ENCODE measurements around the gene LPXN. TPM values are rescaled to one million over a fixed set of nuclear protein-coding genes. Genes with fewer than 3 reads are reported as not detected.
A peak's percentile ranks its signal among the peaks of the same experiment; 100 is the strongest.
"Not testable (repeated sequence)": the region's sequence is repeated elsewhere in the genome, so short reads cannot be mapped to it uniquely, and the experiment has no call there.

The LPXN gene
- total RNA-seq, 1 donor from 2014 or later: 2.2 TPM

DNA sequence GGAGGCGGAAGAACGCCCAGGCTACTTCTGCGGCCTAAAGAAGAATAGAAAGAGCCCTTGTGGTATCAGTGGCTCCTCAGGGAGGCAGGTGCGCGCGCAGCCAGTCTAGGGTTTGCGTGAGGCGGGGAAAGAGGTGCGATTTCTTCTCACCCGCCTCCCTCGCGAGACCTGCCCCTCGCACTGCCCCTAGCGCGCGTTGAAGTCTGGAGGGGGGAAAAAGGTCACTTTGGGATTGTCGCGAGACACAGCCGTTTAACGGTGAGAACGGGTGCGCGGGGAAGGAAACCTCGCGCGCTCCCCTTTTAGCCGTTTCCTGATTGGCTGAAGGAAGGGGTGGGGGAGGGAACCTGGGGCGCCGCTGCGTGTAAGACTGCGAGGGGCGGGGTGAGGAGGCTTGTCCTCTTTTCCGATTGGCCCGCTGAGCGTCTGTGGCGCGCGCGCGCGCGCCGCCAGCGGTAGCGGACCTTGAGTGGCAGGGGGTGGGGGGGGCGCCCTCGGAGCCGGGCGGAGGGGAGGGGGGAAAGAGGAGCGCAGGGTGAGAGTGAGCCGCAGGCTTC is 3.1 kb upstream of the LPXN start, which contains the start of gene ZFP91:
TSS of gene ZFP91 (plus strand) at position 429 of the 557 bp plus-strand sequence. CDS start 219 bp downstream, outside the sequence.
- DNase-seq: peak; percentile 99

DNA sequence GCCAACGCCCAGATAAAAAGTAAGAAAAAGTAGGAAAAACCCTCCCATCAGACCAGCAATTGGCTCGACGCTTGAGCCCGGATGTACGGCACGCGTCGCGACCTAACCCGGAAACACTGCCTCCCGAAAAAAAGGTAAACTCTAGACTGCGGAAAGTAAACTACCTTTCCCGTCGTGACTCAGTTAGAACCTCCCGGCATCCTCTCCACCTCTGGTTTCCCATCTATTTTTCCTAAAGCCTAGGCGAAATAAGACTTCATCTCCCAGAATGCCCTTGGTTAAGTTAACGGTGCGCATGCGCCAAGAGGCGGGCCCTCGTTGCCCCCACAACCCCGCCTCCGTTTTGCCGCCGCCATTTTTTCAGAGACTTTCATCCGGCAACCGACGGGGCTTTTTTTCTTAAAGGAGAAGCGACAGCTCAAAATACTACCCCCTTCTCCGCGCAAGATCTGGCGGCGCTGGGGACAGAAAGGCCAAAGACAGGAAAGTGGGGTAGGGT is 2.5 kb upstream of the LPXN start:
- peak; percentile 98 for DNase-seq

DNA sequence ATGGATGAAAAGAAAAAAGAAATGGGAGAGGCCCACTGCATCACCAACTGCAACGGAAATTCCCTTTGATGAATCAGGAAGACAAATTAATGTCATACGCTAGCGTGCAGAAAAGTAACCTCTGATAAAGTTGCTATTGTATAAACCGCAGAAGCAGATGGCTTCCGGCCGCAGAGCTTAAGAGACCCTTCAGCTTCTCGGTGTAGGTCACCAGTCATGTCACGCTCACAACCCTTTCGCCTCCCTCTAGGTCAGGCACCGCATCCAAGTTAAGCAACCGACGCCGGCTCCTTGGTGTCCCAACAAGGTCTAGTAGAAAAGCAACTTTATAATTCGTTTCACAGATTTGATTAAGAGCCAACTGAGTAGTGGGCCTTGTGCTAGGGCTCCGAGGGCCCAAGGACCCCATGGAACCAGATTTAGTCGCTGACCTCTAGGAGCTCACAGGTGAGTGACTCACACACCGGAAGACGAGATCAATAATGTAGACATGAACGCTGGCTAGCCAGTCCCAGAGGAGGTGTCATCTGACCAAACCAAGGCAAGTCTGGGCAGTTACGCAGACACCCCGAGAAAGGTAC is 2.0 kb upstream of the LPXN start:
- peak; percentile 88 for DNase-seq

DNA sequence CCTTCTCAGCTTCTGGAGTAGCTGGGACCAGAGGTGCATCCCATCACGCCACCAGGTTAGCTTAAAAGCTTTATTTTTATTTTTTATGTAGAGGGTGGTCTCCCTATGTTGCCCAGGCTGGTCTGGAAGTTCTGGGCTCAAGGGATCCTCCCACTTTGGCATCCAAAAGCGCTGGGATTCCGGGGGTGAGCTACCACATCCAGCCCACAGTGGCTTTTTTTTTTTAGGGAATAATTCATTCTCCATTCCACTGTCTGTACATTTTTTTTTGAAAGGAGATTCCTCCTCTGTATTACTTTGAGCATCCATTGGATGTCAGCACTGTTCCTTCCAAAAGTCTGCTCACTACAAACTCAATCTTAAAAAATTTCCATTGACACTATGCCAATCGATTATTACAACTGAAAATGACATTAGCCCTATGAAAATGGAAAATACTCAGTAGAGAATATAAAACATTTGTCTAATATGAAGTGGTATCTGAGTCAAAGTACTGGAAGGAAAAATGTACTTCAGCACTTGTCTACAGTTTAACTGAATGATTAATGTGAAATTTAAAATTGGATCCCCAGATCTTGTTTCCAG is 1.3 kb upstream of the LPXN start:
- peak; percentile 59 for DNase-seq

DNA sequence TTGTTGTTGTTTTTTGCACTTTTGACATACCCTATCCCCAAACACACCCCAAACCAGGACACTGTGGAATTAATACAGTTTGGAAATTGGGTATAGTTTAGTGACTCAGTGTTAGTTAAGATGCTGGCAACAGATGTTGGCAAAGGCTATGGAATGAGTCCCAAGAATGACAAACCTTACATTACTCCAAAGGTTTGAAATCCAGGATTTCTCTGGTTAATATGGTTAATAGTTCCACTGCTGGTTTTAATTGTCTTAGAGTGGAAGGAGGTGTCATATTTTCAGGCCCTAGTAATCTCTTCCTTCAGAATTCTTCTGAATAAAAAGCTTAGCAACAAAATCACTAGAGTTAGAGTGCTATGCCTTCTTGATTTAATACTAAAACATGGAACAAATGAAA is 775 bp downstream of the LPXN start:
- DNase-seq: no peak

DNA sequence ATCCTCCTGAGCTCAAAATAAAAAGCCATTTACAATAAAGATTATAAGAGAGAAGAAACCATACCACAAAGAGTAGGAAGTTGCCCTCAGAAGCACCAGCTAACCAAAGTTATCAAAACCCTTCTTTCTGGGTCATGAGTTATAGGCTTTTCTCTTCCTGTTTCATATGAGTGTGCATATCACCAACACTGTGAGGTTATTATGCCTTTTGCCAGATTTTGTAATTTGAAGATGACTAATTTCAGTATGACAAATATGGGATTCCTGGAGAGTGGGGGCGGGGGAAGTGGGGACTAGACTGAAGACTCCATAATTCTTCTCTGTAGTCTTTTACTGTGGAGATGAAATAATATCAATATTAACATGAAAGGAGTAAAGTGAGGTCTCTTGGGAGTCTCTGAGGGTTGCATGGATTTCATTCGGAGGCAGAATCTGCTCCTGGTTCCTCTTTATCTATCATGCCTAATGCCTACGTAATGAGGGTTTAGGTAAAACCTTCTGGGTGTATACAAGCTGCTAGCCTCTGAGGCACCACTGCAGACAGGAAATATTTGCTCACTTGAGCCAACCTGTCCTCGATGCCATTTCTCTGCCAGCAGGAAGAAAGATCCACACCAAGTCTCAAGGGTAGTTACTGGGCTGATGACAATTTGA is 2.1 kb downstream of the LPXN start:
- DNase-seq: peak; percentile 79

DNA sequence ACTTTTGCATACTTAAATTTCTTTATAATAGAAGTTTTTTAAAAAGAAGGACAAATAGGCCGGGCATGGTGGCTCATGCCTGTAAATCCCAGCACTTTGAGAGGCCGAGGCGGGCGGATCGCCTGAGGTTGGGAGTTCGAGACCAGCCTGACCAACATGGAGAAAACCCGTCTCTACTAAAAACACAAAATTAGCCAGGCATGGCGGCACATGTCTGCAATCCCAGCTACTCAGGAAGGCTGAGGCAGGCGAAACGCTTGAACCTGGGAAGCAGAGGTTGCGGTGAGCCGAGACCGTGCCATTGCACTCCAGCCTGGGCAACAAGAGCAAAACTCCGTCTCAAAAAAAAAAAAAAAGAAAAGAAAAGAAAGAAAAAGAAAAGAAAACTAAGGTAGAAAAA is 2.8 kb downstream of the LPXN start:
- DNase-seq: not testable (repeated sequence)

DNA sequence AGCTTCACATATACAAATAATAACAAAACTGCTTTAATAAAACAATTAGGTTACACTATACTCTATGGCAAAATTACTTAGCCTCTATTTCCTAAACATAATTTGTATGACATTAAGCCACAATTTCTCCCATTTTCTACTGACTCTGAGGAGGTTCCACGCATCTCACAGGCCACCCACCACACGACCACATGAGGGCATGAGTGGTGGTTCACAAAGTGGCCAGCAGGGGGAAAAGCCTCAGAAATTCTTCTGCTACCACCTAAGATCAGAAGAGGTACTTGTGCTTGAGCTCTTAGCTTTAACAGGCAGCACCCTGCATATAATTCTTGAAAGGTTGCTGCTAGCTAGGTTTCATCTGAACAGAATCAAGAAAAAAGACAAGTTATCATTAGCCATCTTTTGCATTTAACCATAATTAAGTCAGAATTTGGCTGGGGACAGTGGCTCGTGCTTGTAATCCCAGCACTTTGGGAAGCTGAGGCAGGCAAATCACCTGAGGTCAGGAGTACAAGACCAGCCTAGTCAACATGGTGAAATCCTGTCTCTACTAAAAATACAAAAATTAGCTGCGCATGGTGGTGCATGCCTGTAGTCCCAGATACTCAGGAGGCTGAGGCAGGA is 7.7 kb downstream of the LPXN start:
- peak; percentile 84 for DNase-seq

DNA sequence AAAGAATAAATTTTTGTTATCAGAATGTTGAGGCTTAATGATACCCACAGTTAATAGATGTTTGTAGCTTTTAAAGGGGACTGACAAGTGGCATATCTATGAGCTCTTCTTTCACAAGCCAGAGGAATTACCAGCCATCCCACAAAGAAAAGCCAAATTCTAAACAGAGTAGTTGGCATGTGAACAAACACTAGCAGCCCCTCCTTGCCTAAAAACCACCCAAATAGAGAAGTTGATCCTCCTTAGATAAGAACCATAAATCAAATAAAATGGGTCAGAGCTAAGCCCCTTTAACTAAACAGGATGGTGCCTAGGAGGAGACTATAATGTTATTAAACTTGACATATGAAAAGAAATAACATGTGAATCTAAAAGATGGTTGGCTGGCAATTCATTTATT is 11.4 kb downstream of the LPXN start:
- DNase-seq: no peak

DNA sequence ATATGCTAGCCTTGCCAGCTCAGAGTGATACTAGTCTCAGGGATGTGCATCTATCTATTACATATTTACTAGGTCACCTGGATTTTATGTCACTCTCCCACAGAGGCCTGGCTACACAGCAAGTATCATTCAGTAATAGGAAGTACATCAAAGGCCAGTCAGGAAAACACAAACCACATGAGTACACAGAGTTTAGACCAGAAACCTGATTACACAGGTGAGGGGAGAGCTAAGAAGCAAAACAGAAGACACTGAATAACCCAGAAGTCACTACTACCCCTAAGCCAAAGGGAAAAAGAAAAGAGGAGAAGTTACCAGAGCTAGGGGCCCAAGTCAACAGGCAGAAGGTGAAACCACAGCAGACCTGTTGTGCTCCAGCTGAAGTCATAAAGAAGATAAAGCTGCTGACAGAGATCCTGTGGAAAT is 13.3 kb downstream of the LPXN start:
- DNase-seq: no peak

DNA sequence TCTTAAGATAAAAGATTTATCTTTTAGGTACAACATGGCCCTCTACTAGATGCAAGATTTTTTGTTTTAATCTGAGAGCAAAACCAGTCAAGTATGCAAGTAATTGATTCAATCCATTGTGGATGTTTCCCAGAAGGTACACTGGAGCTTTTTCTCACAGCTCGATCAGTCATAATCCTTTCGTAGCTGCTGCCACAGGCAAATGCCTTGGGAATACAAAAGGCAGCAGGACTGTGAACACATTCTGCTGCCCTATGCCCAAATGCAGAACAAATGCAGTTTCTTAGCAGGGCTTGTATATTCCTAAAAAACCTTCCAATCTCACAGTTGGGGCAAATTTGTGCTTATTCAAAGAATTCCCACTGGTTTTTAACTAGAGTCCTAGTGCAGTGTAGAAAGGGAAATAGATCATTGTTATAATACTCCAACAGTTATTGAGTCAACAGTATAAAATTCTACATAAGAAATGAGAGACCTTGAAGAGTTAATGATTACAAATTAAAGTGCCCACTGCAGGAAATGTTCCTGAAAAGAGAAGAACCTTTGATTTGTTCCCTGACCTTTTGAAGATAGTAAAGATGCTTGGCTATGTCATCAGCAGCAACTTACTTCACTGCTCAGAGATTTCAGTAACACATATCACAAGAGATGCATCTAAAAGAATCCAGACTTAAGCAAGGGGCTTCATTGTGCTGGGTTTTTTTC is 14.1 kb downstream of the LPXN start:
- no peak for DNase-seq

DNA sequence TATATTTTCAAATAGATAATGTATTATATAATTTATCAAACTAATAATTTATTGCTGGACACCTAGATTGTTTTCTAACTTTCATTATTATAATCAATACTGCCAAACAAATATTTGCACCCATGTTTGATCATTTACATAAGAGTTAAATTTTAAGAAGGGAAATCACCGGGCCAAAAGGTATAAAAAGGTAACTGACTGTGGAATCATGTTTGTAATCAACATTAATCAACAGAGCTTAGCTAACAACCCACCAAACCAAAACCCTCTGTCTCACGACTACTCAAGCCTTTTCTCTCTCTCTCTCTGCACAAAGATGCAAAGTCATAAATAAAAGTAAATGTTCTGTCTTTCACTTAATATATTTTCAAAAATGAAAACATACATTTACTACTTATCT is 14.8 kb downstream of the LPXN start:
- no peak for DNase-seq

DNA sequence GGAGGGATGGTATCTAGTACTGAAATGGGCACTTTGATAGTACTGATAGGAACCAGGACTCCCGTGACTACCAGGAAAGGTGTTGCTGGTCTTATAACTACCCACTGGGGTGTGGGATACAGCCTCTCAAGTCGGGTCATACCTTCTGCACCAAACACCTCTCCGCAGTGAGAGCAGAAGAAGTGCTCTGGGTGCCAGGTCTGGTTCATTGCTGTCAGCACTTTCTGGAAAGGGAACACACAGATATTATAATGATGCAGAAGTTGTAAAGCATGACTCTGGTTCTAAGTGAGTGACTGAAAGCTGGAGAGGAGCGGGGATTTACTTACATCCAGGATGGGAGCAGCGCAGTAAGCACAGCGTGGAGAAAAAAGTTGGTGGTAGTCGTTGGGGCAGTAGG is 26.0 kb downstream of the LPXN start:
- DNase-seq: no peak

DNA sequence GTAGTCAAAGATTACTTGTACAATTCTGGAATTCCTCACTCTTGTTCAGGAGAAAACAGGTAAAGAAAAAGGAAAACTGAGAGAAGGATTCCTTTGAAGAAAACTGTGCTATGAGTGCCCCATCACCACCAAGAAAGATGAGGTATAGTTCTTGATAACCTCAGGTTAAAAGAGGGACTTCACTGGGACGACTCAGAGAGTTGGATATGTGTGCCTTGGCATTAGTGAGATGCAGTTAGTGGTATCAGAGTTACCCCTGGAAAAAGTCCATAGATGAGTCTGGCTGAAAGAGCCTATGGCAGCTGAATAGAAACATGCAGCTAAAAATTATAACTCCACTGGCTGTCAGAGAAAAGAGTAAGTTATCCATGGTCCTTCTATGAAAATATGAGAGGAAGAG is 28.8 kb downstream of the LPXN start:
- DNase-seq: no peak

DNA sequence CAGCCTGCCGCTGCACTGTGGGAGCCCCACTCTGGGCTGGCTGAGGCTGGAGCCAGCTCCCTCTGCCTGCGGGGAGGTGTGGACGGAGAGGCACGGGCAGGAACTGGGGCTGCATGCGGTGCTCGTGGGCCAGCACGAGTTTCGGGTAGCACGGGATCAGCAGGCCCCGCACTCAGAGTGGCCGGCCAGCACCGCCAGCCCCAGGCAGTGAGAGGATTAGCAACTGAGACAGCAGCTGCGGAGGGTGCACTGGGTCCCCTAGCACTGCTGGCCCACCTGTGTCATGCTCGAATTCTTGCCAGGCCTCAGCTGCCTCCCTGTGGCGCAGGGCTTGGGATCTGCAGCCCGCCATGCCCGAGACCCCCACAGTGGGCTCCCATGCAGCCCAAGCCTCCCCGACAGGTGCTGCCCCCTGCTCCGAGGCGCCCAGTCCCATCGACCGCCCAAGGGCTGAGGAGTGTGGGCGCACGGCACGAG is 43.8 kb downstream of the LPXN start:
- no peak for DNase-seq

DNA sequence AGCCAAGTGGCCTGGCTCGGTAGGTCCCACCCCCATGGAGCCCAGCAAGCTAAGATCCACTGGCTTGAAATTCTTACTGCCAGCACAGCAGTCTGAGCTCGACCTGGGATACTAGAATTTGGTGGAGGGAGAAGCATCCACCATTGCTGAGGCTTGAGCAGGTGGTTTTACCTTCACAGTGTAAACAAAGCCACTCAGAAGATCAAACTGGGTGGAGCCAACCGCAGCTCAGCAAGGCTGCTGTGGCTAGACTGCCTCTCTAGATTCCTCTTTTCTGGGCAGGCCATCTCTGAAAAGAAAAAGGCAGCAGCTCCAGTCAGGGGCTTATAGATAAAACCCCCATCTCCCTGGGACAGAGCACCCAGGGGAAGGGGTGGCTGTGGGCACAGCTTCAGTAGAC is 45.4 kb downstream of the LPXN start:
- DNase-seq: no peak

DNA sequence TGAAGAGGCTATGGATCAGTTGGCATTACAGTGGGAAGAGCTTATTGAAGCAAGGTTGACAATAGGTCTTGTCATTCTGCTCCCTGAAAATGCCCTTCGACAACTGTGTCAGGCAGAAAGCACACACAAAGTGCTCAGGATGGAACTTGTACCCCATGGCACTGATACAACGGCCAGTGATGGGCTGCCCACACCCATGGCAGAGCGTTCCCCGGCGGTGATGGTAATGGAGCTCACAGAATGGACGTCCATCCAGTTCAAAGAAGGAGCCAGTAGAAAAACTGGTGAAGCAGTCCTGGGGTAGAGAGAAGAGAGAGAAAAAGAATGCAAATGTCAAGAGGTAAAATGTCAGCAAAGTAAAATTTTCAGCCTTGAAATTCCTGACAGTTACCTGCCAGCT is 48.2 kb downstream of the LPXN start:
- DNase-seq: no peak

DNA sequence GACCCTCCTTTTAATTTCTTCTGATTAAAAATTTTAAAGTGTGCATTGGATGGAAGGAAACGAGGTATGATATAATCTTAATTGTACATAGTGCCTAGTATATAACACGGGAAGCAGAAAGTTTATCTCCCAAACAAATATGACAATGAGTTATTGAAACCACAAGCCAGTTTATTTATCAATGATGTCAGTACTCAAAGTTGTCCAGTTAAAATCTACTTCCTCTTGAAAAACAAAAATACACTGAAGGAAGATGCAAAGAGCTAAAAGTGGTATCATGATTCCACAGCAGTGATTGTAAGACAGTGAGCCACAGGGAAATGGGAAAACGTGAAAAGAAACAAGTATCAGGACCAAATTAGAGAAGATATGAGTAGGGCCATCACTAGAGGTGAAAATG is 48.9 kb downstream of the LPXN start:
- no peak for DNase-seq

DNA sequence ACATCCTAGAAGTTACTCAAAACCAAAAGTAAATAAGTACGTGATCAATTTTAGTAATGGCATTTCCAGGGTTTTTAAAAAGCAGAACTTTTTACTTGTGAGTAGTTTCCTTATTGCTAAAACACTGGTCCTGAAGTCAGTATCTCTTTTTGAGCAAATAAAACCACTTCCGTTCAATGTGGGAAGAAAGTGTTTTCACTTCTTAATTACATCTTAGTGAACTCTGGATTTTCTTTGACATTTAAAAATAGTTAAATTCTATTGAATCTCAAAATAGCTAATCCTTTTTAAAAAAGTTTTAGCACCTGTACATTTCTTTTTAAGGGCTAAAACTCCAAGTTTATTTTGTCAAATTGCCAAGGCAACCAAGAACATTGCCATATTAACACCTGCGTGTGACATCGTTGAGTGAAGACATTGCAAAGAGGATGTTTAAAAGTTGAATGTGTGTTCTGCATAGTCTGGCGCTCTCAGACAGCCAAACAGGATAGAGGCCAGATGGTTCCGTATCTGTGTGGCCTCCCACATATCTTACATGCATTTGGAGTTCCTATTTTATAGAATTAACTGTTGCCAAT is 50.5 kb downstream of the LPXN start:
- DNase-seq: peak; percentile 4

DNA sequence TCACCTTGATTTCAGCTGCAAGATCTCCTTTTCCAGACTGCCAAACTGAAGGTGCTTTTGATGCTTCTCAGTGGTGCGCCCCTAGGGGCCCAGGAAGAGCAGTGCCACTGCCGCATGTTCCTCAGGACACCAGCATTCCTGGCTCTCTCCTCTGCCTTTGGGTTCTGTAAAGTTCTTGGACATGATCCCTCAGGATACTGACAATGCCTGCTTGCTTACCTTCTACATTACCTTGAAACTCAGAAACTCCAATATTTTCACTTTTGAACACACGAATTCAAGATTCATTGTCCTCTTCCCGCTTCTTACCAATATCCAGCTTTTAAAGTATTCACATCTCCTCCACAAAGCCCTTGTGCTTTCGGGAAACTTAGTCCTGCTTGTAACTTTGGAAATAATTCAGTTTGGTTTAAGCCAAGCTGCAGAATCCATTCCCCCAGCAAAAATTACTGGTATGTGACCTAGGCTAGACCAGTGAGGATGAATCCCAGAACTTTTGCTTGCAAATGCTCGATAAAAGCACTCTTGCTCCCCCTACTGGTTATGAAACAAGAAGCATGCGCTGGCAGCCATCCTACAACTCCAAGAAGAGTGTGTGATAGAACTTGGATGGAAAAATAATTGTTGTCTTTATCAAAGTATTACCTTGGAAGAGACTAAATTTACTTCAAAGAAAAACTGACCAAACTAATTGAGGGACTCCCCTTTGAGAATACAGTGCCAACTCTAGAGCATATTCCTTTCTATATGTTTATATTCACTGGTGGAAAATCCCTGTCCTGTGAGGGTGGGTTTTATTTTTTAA is 51.2 kb downstream of the LPXN start:
- peak; percentile 91 for DNase-seq

DNA sequence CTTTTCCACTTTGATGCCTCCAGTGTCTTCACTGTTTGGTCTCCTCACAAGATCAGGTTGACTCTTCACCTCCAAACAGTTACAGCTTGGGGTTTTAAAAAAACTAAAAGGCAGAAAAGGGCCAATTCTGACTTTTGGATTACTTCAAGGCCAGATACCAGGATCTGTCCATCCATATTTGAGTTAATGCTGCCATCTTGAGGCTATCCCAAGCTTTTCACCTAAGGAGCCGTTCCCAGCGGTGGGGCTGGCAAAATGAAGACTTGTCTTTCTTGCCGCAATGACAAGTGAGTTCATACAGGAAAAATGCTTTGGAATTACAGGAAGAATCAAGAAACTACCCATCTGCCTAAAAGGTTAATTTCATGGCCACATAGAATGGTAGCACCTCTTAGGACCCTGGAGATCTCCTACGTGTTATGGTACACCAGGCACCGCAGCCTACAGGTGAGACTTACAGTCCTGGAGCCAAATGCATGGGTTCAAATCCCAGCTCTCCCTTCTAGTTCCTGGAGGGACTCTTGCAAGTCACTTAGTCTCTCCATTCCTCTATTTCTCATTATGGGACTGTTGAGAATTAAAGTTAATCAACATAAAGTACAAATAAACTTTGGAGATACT is 61.8 kb downstream of the LPXN start:
- peak; percentile 85 for DNase-seq
